Psoas muscle (tissue), 8 donors: Measurements from ENCODE around the gene GALR3. TPM values are rescaled to one million over a fixed set of nuclear protein-coding genes. Genes with fewer than 3 reads are reported as not detected.

ENCODE experiments used
- ATAC-seq, 4 donors: fragments of 200-7000 bp; cut with Tn5 transposase; one replicate each; pipeline ENCODE4 v1.9.1; 2020; ENCODE audit warnings: moderate library complexity in 3 of 4, mild to moderate bottlenecking in 2 of 4
- DNase-seq, 2 donors: peaks; one replicate each; pipeline ENCODE4 v3.0.0-alpha.2; 2020
- H3K27ac ChIP-seq: fragments of 200-600 bp; one replicate; pipeline ENCODE4 v1.8.0; 2022
- H3K27me3 ChIP-seq, 3 donors: fragments of 200-600 bp in 1 of 3; one replicate each; pipeline versions ENCODE4 v1.6.1 to v1.8.0; 2013 to 2022; ENCODE audit warnings: low read length in 2 of 3, mild to moderate bottlenecking in 2 of 3, moderate library complexity in 1 of 3; ENCODE audit not compliant: insufficient read depth in 3 of 3
- H3K36me3 ChIP-seq, 2 donors: fragments of 200-600 bp in 1 of 2; one replicate each; pipeline versions ENCODE4 v1.6.1 to v1.8.0; 2013 to 2022; ENCODE audit warnings: low read depth in 1 of 2, mild to moderate bottlenecking in 1 of 2, moderate library complexity in 1 of 2; ENCODE audit not compliant: insufficient read depth in 1 of 2
- H3K4me1 ChIP-seq: fragments of 200-600 bp; one replicate; pipeline ENCODE4 v1.8.0; 2022
- H3K4me3 ChIP-seq: fragments of 200-600 bp; one replicate; pipeline ENCODE4 v1.8.0; 2022; ENCODE audit warnings: mild to moderate bottlenecking
- H3K9me3 ChIP-seq: fragments of 200-600 bp; one replicate; pipeline ENCODE4 v1.8.0; 2022
- CTCF ChIP-seq: fragments of 200-600 bp; IDR thresholded peaks from one replicate; pipeline ENCODE4 v1.8.0; 2022; ENCODE audit warnings: antibody characterized with exemption
- WGBS, 3 donors: extraction: QIAGEN DNeasy Blood & Tissue Kit; methylation state at CpG; one replicate each; pipeline versions ENCODE4 v1.1.6 to v1.1.7; 2013; 5-methylcytosine and 5-hydroxymethylcytosine counted together
- intact Hi-C, 2 donors: fragments of 100-400 bp; cut with DNase I; formaldehyde crosslinking; loops; one replicate each; pipeline versions ENCODE4 v1.11.0 to v1.14.2; 2022
- polyA plus RNA-seq, 3 donors: library from polyadenylated mRNA; stranded (reverse); fragments of 200-250 nt; gene quantifications; one replicate each; pipeline ENCODE4 v1.2.3, GENCODE V29; 2013
- total RNA-seq, 4 donors: library from RNA; stranded (reverse); fragmentation: NEBNext Ultra II Directional in 2 of 4; extraction: Animal tissue kit (Norgen Biotek cat#: 25700) in 2 of 4; gene quantifications; one replicate each; pipeline versions ENCODE4 v1.2.1 to v1.2.4, GENCODE V29; 2021 to 2023
- donor health status: healthy with polysubstance abuse.
- donor health status: DM: no; HTN: no; CAD: no; lungs with moderate emphysema.
- donor health status: Bipolar disorder and iron deficiency.
- donor health status: healthy.
- donor health status: DM: yes; HTN: yes; CAD: no.
- donor health status: DM: no; HTN: no; CAD: no.
- donor health status: DM: no; HTN: no; CAD: no.
- donor health status: DM: yes; HTN: yes; CAD: no.

Gene GALR3
- total and polyA plus RNA-seq, 7 donors: 0.04 to 0.32 TPM; not detected in 5

GRCh38 chr22:37803639-37804351 is 19.4 kb upstream of the GALR3 start:
- H3K27ac ChIP-seq: no peak overlapping the region
- DNase-seq: no peak
- H3K4me3 ChIP-seq: peak overlapping the region; percentile 83
- 64 to 68% (median 66%) methylated on average over 34 of the region's 34 CpGs for WGBS, 3 donors
- no peaks in the 10 kb centered on the region for H3K27me3 ChIP-seq
- no peak for ATAC-seq
- no peaks in the 10 kb centered on the region for H3K36me3 ChIP-seq
- intact Hi-C loops: no loop called here
- no peaks in the 10 kb centered on the region for H3K9me3 ChIP-seq
- H3K4me1 ChIP-seq: peaks cover 10% of the 10 kb centered on the region
- no peak for TF ChIP-seq CTCF

- H3K27ac ChIP-seq: peak overlapping the region; percentile 92
- WGBS, 3 donors: 4 to 8% (median 8%) methylated on average over 16 to 29 of the region's 29 CpGs
- H3K4me1 ChIP-seq: peaks cover 10% of the 10 kb centered on the region
- H3K4me3 ChIP-seq: peak overlapping the region; percentile 83
- intact Hi-C loops: no loop called here
- no peaks in the 10 kb centered on the region for H3K27me3 ChIP-seq
- no peaks in the 10 kb centered on the region for H3K36me3 ChIP-seq
- no peak for TF ChIP-seq CTCF
- ATAC-seq (no peak), DNase-seq (peak in 1 of 2 donors; percentile 36)
- no peaks in the 10 kb centered on the region for H3K9me3 ChIP-seq
These were observed 18.8 kb upstream of the GALR3 start for GRCh38 chr22:37804352-37804880.

DNA sequence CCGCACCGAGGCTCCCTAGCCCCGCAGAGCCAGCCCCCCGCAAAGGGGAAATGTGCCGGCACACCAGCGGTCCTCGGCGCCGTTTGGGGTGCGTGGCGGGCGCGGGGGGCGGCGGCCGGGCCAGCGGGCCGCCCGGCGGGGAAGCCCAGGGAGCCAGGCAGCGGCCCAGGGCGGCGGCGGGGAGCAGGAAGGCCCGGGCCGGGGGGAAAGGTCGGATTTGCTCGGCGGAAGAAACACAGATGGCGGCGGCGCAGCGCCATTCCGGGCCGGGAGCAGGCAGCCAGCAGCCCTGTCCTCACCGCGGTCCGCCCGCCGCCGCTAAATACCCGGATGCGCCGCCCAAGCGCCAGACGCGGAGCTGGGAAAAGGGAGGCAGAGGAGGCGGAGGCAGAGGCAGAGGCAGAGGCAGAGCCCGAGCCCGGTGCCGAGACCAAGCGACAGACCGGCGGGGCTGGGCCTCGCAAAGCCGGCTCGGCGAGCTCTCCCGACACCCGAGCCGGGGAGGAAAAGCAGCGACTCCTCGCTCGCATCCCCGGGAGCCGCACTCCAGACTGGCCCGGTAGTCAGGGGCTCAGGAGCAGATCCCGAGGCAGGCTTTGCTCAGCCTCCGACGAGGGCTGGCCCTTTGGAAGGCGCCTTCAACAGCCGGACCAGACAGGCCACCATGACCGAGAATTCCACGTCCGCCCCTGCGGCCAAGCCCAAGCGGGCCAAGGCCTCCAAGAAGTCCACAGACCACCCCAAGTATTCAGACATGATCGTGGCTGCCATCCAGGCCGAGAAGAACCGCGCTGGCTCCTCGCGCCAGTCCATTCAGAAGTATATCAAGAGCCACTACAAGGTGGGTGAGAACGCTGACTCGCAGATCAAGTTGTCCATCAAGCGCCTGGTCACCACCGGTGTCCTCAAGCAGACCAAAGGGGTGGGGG is 18.0 kb upstream of the GALR3 start:
- H3K4me3 ChIP-seq: peak overlapping the region; percentile 83
- H3K27ac ChIP-seq: peak overlapping the region; percentile 92
- H3K4me1 ChIP-seq: peaks cover 10% of the 10 kb centered on the region
- intact Hi-C loops: no loop called here
- no peaks in the 10 kb centered on the region for H3K9me3 ChIP-seq
- WGBS, 3 donors: 1% methylated on average over 60 to 86 of the region's 87 CpGs
- peak; percentile 67 to 73 (median 68) for ATAC-seq
- no peaks in the 10 kb centered on the region for H3K36me3 ChIP-seq
- peak; percentile 90 to 96 for DNase-seq
- TF ChIP-seq CTCF: no peak
- H3K27me3 ChIP-seq: no peaks in the 10 kb centered on the region

DNA sequence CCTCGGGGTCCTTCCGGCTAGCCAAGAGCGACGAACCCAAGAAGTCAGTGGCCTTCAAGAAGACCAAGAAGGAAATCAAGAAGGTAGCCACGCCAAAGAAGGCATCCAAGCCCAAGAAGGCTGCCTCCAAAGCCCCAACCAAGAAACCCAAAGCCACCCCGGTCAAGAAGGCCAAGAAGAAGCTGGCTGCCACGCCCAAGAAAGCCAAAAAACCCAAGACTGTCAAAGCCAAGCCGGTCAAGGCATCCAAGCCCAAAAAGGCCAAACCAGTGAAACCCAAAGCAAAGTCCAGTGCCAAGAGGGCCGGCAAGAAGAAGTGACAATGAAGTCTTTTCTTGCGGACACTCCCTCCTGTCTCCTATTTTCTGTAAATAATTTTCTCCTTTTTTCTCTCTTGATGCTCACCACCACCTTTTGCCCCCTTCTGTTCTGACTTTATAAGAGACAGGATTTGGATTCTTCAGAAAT is 17.3 kb upstream of the GALR3 start:
- 13 to 16% (median 15%) methylated on average over 10 of the region's 10 CpGs for WGBS, 3 donors
- no peak for ATAC-seq
- H3K4me1 ChIP-seq: peaks cover 10% of the 10 kb centered on the region

More for the DNA sequence above, 17.3 kb upstream of the GALR3 start:
- H3K27me3 ChIP-seq: no peaks in the 10 kb centered on the region
- H3K4me3 ChIP-seq: peak overlapping the region; percentile 83
- no peak for DNase-seq
- peak overlapping the region; percentile 92 for H3K27ac ChIP-seq
- H3K36me3 ChIP-seq: no peaks in the 10 kb centered on the region
- intact Hi-C loops: no loop called here
- no peaks in the 10 kb centered on the region for H3K9me3 ChIP-seq
- TF ChIP-seq CTCF: no peak
